ENCODE measurements around the gene PCK1. TPM values are rescaled to one million over a fixed set of nuclear protein-coding genes. Genes with fewer than 3 reads are reported as not detected.

Gene PCK1
- total and polyA plus RNA-seq, 2 of the 8 experiments (the other 6 are each of a cell fraction or from before 2014, with no cell fraction given): not detected

DNA sequence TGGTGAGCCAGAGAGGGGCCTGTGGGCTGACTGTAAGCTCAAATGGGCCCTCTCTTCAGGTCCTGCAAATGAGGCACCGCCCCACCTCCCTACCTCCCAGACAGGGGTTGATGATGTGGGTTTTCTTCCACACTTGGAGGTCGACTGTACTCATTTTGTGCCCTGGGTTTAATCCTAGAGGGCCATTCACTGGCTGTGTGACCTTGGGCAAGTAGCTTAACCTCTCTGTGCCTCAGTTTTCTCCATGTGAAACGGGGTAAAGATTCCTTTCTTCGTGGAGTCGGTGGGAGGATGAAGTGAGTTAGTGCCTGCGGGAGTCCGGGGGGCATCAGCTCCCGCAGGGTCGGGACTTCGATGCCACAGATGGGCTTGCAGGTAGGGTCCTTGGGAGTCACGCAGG, 35.4 kb downstream of the PCK1 start:
- H2BK120ac ChIP-seq (replicated peaks; ENCODE audit: low read depth, low read length): no peak overlapping the region
- no peak overlapping the region for H3K4me3 ChIP-seq (ENCODE audit: extremely low read depth in 1 of 4, insufficient read depth in 2 of 4, low read depth in 3 of 4, low read length in 4 of 4)
- H3K56ac ChIP-seq (replicated peaks; ENCODE audit: insufficient read length, low read depth, low read length): no peak overlapping the region
- H3K23ac ChIP-seq (ENCODE audit: insufficient read length): no peak overlapping the region
- H3K18ac ChIP-seq (ENCODE audit: extremely low read depth, low read length): no peak overlapping the region
- H4K5ac ChIP-seq (ENCODE audit: insufficient read length, low read depth, low read length): no peak overlapping the region
- no peak overlapping the region for H3K27ac ChIP-seq (ENCODE audit: low read depth, low read length)
- H3K27me3 ChIP-seq (replicated peaks in 1 of 4; ENCODE audit: control insufficient read depth in 3 of 4, extremely low read depth in 1 of 4, insufficient read depth in 3 of 4, low read length in 3 of 4): no peaks in the 10 kb centered on the region
- H3K79me1 ChIP-seq (ENCODE audit: low read depth, low read length): no peaks in the 10 kb centered on the region
- no peak for FAIRE-seq
- no peak overlapping the region for H2BK12ac ChIP-seq (ENCODE audit: low read depth, low read length)
- ChIA-PET CTCF (ENCODE audit: partially characterized antibody) (interaction anchor here (0.8 to 10.7 kb wide), 27 partner anchors 10 to 613 kb away, joined by 3 to 194 read pairs (median 5); no protein-coding TSS in a partner anchor), POLR2A (ENCODE audit: partially characterized antibody) (no interaction called here)
- H4K91ac ChIP-seq (replicated peaks; ENCODE audit: insufficient read length, low read length): no peak overlapping the region
- TF ChIP-seq SAP30 (IDR thresholded peaks at IDR 0.05; ENCODE audit: insufficient read depth, insufficient replicate concordance, low read length) (no peak), KDM1A (IDR thresholded peaks at IDR 0.05; ENCODE audit: borderline replicate concordance, low read length) (peak; percentile 88), HDAC2 (IDR thresholded peaks at IDR 0.05; ENCODE audit: borderline replicate concordance in 1 of 2, low read depth in 2 of 2, low read length in 2 of 2) (peak in 1 of 2 experiments; percentile 67; a peak in 1 of 4 replicates), EGR1 (IDR thresholded peaks at IDR 0.05; ENCODE audit: borderline replicate concordance, low read depth, low read length) (no peak)
- no peak overlapping the region for H2AK5ac ChIP-seq (ENCODE audit: low read depth, low read length)
- H3K9me3 ChIP-seq (ENCODE audit: insufficient read depth in 2 of 2, low read depth in 1 of 2, low read length in 1 of 2): no peaks in the 10 kb centered on the region
- no peak overlapping the region for H3K4ac ChIP-seq (replicated peaks; ENCODE audit: insufficient read length, low read depth, low read length)
- H4K8ac ChIP-seq (ENCODE audit: extremely low read depth, insufficient read depth, low read length): no peak overlapping the region
- WGBS, 2 experiments (ENCODE audit: extremely low coverage in 1 of 2, insufficient coverage in 1 of 2, insufficient read length in 1 of 2, insufficient replicate concordance in 2 of 2, low coverage in 1 of 2, low lambda C conversion rate in 2 of 2, missing lambda C conversion rate in 1 of 2): 79% methylated on average over 11 of the region's 11 CpGs; no CpG with 5 or more reads in 1 of the 2 experiments
- H3K23me2 ChIP-seq (ENCODE audit: low read depth, low read length): no peaks in the 10 kb centered on the region
- 0 out of 2 replicates have a peak overlapping the region, but pooled peaks have one; percentile 48 for H2BK20ac ChIP-seq (ENCODE audit: low read length)
- no peak overlapping the region for H2AFZ ChIP-seq (ENCODE audit: low read length)
- H3K79me2 ChIP-seq (ENCODE audit: control insufficient read depth in 1 of 2, insufficient read depth in 2 of 2, low read length in 2 of 2): no peaks in the 10 kb centered on the region
- no peak overlapping the region for H3K4me2 ChIP-seq (ENCODE audit: insufficient read depth in 1 of 2, low read depth in 2 of 2, low read length in 2 of 2)
- H4K20me1 ChIP-seq (replicated peaks in 1 of 2; ENCODE audit: control insufficient read depth in 1 of 2, insufficient read depth in 2 of 2, low read length in 2 of 2): no peaks in the 10 kb centered on the region
- H2BK15ac ChIP-seq (ENCODE audit: low read length): no peak overlapping the region
- H3K36me3 ChIP-seq (ENCODE audit: control insufficient read depth in 2 of 4, insufficient read depth in 4 of 4, low read length in 3 of 4): no peaks in the 10 kb centered on the region
- H3K4me1 ChIP-seq (replicated peaks in 1 of 4; ENCODE audit: control insufficient read depth in 3 of 4, insufficient read depth in 4 of 4, low read length in 3 of 4): no peaks in the 10 kb centered on the region; a peak in 3 of 7 replicates
- no peak for DNase-seq (ENCODE audit: low read depth in 1 of 2, low spot score in 2 of 2)
- no peak overlapping the region for H3K9ac ChIP-seq (replicated peaks in 1 of 4; ENCODE audit: extremely low read depth in 1 of 4, low read depth in 3 of 4, low read length in 3 of 4)
- H2BK5ac ChIP-seq (ENCODE audit: low read depth, low read length): no peak overlapping the region
- no peak overlapping the region for H3K14ac ChIP-seq (ENCODE audit: insufficient read length)

Measured in H1 (cell line).